Glutamatergic neuron (in vitro differentiated cells): ENCODE data around the gene PEPD. TPM values are rescaled to one million over a fixed set of nuclear protein-coding genes. Genes with fewer than 3 reads are reported as not detected.

Source experiments
- DNase-seq: peaks from one replicate; pipeline ENCODE4 v3.0.0; 2022
- H3K27ac Mint-ChIP-seq: one replicate; pipeline ENCODE4 v1.8.0; 2020; ENCODE audit warnings: mild to moderate bottlenecking, mixed read lengths, inconsistent platforms; ENCODE audit not compliant: unreplicated experiment
- H3K27me3 Mint-ChIP-seq: one replicate; pipeline ENCODE4 v1.8.0; 2020; ENCODE audit warnings: mild to moderate bottlenecking, moderate library complexity, mixed read lengths, inconsistent platforms; ENCODE audit not compliant: unreplicated experiment
- H3K36me3 Mint-ChIP-seq: one replicate; pipeline ENCODE4 v1.8.0; 2020; ENCODE audit warnings: mild to moderate bottlenecking, mixed read lengths, inconsistent platforms; ENCODE audit not compliant: unreplicated experiment
- H3K4me1 Mint-ChIP-seq: one replicate; pipeline ENCODE4 v1.8.0; 2020; ENCODE audit warnings: mild to moderate bottlenecking, low read depth, mixed read lengths, inconsistent platforms; ENCODE audit not compliant: unreplicated experiment
- H3K4me3 Mint-ChIP-seq: one replicate; pipeline ENCODE4 v1.8.0; 2020; ENCODE audit warnings: mild to moderate bottlenecking, mixed read lengths, inconsistent platforms; ENCODE audit not compliant: unreplicated experiment
- H3K9me3 Mint-ChIP-seq: one replicate; pipeline ENCODE4 v1.8.0; 2020; ENCODE audit warnings: mild to moderate bottlenecking, moderate library complexity, mixed read lengths, inconsistent platforms; ENCODE audit not compliant: unreplicated experiment
- CTCF ChIP-seq: fragments of 200-600 bp; sonication (generic); IDR thresholded peaks from one replicate; pipeline ENCODE4 v1.5.0; 2021; ENCODE audit not compliant: partially characterized antibody, unreplicated experiment
- total RNA-seq: library from RNA; stranded (reverse); fragmentation: NEBNext Ultra II Directional; extraction: Animal tissue kit (Norgen Biotek cat#: 25700); gene quantifications from one replicate; pipeline ENCODE4 v1.2.1, GENCODE V29; 2021; ENCODE audit not compliant: unreplicated experiment

PEPD gene
- total RNA-seq, 1 donor from 2014 or later, result 93.3 TPM

DNA sequence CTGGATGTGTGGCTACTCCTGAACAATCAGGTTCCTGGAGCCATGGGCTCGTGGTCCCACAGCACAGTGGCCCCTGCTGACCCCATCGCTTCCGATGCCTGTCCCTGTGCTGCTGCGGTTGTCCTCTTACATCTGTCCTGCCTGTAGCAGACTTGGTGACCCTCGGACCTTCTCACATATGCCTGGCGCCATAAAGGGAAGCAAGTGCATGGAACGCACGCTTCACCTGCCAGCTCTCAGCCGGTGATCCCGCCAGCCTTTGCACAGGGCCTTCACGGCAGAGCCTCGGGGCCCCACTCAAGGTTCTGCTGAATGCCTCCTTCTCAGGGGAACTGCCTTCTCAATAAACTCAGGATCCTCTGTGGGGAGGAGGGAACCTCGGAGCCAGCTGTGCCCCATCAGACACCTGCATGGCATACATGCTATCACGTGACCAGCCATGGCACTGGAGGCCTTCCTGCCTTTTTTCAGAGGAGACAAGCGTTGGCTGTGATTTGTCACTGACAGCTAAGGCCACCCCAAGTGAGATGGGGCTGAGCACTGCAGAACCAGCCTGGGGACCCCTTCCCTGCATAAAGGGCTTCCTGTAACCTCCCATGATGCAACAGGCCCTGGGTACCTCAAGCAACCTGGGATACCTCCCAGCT is 24.3 kb downstream of the PEPD start:
- peaks cover 20% of the 10 kb centered on the region for H3K9me3 Mint-ChIP-seq
- no peak for TF ChIP-seq CTCF
- peak overlapping the region; percentile 39 for H3K4me3 Mint-ChIP-seq
- peaks cover 37% of the 10 kb centered on the region for H3K4me1 Mint-ChIP-seq
- peaks cover 5% of the 10 kb centered on the region for H3K36me3 Mint-ChIP-seq
- no peak for DNase-seq
- H3K27me3 Mint-ChIP-seq, result peaks cover 11% of the 10 kb centered on the region
- H3K27ac Mint-ChIP-seq, result peak overlapping the region; percentile 93

DNA sequence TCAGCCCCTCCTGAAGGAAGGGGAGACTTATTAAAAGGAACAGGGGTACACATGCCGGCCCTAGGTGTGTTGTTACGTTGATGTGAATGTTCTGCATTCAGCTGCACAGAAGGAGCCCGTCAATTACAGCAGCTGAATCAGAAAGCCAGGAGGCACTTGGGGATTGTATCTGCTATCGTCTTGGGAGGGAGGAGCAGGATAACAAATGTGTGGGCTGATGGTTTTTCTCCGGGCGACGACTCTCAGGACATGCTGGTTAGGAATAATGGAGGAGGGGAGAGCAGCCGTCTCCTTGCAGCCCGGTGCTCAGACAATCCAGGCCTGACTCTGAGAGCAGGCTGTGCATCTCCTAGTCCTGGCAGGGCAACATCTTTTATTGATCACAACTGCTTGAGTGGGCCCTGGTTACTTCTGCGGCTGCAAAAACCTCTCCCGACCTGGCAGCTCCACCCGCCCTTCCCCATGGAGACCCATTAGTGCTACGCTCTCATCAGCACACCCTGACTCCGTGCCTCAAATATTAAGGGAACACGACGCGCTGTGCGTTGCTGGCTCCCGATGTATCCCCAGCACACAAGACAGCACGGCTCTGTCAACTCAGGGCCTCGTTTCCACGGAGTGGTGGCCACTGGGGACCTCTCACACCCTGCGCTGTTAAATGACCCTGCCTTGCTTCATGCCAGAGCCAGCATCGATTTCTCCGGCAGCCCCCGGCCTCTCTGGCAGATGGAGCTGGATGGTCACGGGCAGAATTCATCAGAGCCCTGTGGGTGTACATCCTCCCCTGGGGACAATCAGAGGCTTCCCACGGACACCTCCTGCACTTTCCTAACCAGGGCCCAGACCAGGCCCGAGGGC is 25.3 kb downstream of the PEPD start:
- DNase-seq, result peak; percentile 80
- Mint-ChIP-seq H3K27me3 (peaks cover 10% of the 10 kb centered on the region), H3K4me1 (peaks cover 32% of the 10 kb centered on the region), H3K36me3 (peaks cover 5% of the 10 kb centered on the region), H3K4me3 (peak overlapping the region; percentile 39), H3K27ac (peak overlapping the region; percentile 93), H3K9me3 (peaks cover 20% of the 10 kb centered on the region)
- TF ChIP-seq CTCF, result no peak

- Mint-ChIP-seq H3K9me3 (peaks cover 13% of the 10 kb centered on the region), H3K36me3 (peaks cover 5% of the 10 kb centered on the region), H3K27me3 (peaks cover 9% of the 10 kb centered on the region), H3K4me1 (peaks cover 33% of the 10 kb centered on the region), H3K27ac (peak overlapping the region; percentile 86), H3K4me3 (no peak overlapping the region)
- DNase-seq, result no peak
- TF ChIP-seq CTCF, result no peak
These were observed 28.0 kb downstream of the PEPD start for GRCh38 chr19:33493401-33494275.

DNA sequence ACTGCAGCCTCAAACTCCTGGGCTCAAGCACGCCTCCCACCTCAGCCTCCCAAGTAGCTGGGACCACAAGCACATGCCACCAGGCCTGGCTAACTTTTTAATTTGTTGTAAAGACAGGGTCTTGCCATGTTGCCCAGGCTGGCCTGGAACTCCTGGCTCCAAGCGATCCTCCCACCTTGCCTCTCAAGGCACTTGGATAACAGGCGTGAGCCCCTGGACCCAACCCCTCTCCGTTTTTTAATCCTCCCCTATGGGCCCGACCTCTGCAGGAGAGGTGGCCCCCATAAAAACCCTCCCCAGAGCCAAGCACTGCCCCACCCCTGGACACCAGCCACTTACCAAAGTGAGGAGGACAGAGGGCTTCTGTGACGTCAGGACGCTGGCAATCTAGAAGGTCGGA is 28.6 kb downstream of the PEPD start:
- no peak overlapping the region for H3K27ac Mint-ChIP-seq
- H3K36me3 Mint-ChIP-seq, result peaks cover 5% of the 10 kb centered on the region
- peaks cover 34% of the 10 kb centered on the region for H3K4me1 Mint-ChIP-seq
- no peak for DNase-seq
- peaks cover 10% of the 10 kb centered on the region for H3K27me3 Mint-ChIP-seq
- H3K9me3 Mint-ChIP-seq, result peaks cover 12% of the 10 kb centered on the region
- no peak overlapping the region for H3K4me3 Mint-ChIP-seq
- no peak for TF ChIP-seq CTCF
